Caki2 (cell line): ENCODE data around the gene LGI4. TPM values are rescaled to one million over a fixed set of nuclear protein-coding genes. Genes with fewer than 3 reads are reported as not detected.

Source experiments
- DNase-seq: peaks from one replicate; pipeline ENCODE4 v3.0.0-alpha.2; 2015; ENCODE audit warnings: low read depth
- in situ Hi-C: cut with HindIII; loops from 2 replicates; pipeline ENCODE4 v1.10.0; 2016; ENCODE audit warnings: low sequenced_read_pairs, low pct_unique_long_range_greater_than_20kb, mixed read lengths
- total RNA-seq: library from RNA; depleted of rRNA; stranded (reverse); fragments of >200 nt; shearing (Covaris generic); gene quantifications from 2 replicates; pipeline ENCODE4 v1.2.3, GENCODE V29; 2014; ENCODE audit warnings: low replicate concordance

LGI4 gene
- total RNA-seq, 1 experiment from 2014 or later = not detected

- DNase-seq = peak; percentile 87
- in situ Hi-C loops = no loop called here
These were observed 10.0 kb upstream of the LGI4 start for GRCh38 chr19:35144600-35145436.

- in situ Hi-C loops = no loop called here
- DNase-seq = no peak
These were observed 9.4 kb upstream of the LGI4 start for GRCh38 chr19:35144259-35144599.

GRCh38 chr19:35143818-35144217 lies 9.0 kb upstream of the LGI4 start:
- in situ Hi-C loops = no loop called here
- DNase-seq = no peak

GRCh38 chr19:35143231-35143715 lies 8.4 kb upstream of the LGI4 start, which contains the start of gene FXYD7:
Gene FXYD7, plus strand, starts transcription at chr19:35143255. Its CDS starts 79 bp downstream, at chr19:35143334.
- no peak for DNase-seq
- in situ Hi-C loops = no loop called here

GRCh38 chr19:35142606-35143230 lies 7.9 kb upstream of the LGI4 start:
- in situ Hi-C loops = no loop called here
- DNase-seq = no peak

- in situ Hi-C loops = no loop called here
These were observed 7.2 kb upstream of the LGI4 start for GRCh38 chr19:35141837-35142605.

GRCh38 chr19:35140962-35141836 lies 6.3 kb upstream of the LGI4 start:
- peak; percentile 78 for DNase-seq
- in situ Hi-C loops = no loop called here

More at GRCh38 chr19:35141837-35142605, 7.2 kb upstream of the LGI4 start:
- no peak for DNase-seq

GRCh38 chr19:35140207-35140961 lies 5.5 kb upstream of the LGI4 start:
- in situ Hi-C loops = no loop called here
- DNase-seq = no peak

GRCh38 chr19:35138305-35138892 lies 3.5 kb upstream of the LGI4 start, which contains the start of gene FXYD1:
Gene FXYD1, plus strand, starts transcription at chr19:35138824. Its CDS starts 1,256 bp downstream, at chr19:35140080.
- no peak for DNase-seq
- in situ Hi-C loops = no loop called here

GRCh38 chr19:35136977-35137702 lies 2.3 kb upstream of the LGI4 start:
- DNase-seq = no peak
- in situ Hi-C loops = no loop called here

GRCh38 chr19:35136231-35136630 lies 1.4 kb upstream of the LGI4 start:
- no peak for DNase-seq
- in situ Hi-C loops = no loop called here

- in situ Hi-C loops = no loop called here
- DNase-seq = peak; percentile 63
These were observed 590 bp upstream of the LGI4 start for GRCh38 chr19:35135389-35135909.

- in situ Hi-C loops = no loop called here
- DNase-seq = no peak
These were observed 1.0 kb downstream of the LGI4 start for GRCh38 chr19:35133826-35134225.

- no peak for DNase-seq
- in situ Hi-C loops = no loop called here
These were observed 2.6 kb downstream of the LGI4 start for GRCh38 chr19:35132254-35132653.

GRCh38 chr19:35130761-35131720 lies 3.8 kb downstream of the LGI4 start:
- no peak for DNase-seq
- in situ Hi-C loops = no loop called here
